GM23248 (cell line): Measurements from ENCODE around the gene TIAM2. TPM values are rescaled to one million over a fixed set of nuclear protein-coding genes. Genes with fewer than 3 reads are reported as not detected.

Source experiments
- DNase-seq: peaks from one replicate; pipeline ENCODE4 v3.0.0-alpha.2; 2015
- H2AFZ ChIP-seq: fragments of 200-600 bp; sonication (generic); 2 replicates; pipeline ENCODE4 v1.6.1; 2016; ENCODE audit warnings: antibody characterized with exemption
- H3F3A ChIP-seq: fragments of 200-600 bp; sonication (generic); 2 replicates; pipeline ENCODE4 v1.6.1; 2016; ENCODE audit warnings: mild to moderate bottlenecking, antibody characterized with exemption, mixed run types; ENCODE audit not compliant: insufficient read depth
- H3K27ac ChIP-seq: fragments of 200-600 bp; sonication (generic); 2 replicates; pipeline ENCODE4 v1.5.1; 2016; ENCODE audit warnings: mild to moderate bottlenecking
- H3K27me3 ChIP-seq: fragments of 200-600 bp; sonication (generic); replicated peaks from 2 replicates; pipeline ENCODE4 v1.6.1; 2016; ENCODE audit warnings: mild to moderate bottlenecking; ENCODE audit not compliant: insufficient read depth
- H3K36me3 ChIP-seq: fragments of 200-600 bp; sonication (generic); 2 replicates; pipeline ENCODE4 v1.6.1; 2016; ENCODE audit warnings: low read depth, mild to moderate bottlenecking
- H3K4me1 ChIP-seq: fragments of 200-600 bp; sonication (generic); 2 replicates; pipeline ENCODE4 v1.6.1; 2016; ENCODE audit warnings: mild to moderate bottlenecking; ENCODE audit not compliant: insufficient read depth
- H3K4me2 ChIP-seq: fragments of 200-600 bp; sonication (generic); one replicate; pipeline ENCODE4 v1.6.1; 2016; ENCODE audit warnings: mild to moderate bottlenecking; ENCODE audit not compliant: unreplicated experiment
- H3K4me3 ChIP-seq: fragments of 200-600 bp; sonication (generic); 2 replicates; pipeline ENCODE4 v1.5.1; 2016; ENCODE audit warnings: mild to moderate bottlenecking
- H3K79me2 ChIP-seq: fragments of 200-600 bp; sonication (generic); 2 replicates; pipeline ENCODE4 v1.6.1; 2016; ENCODE audit warnings: mild to moderate bottlenecking; ENCODE audit not compliant: insufficient read depth
- H3K9ac ChIP-seq: fragments of 200-600 bp; sonication (generic); 2 replicates; pipeline ENCODE4 v1.6.1; 2016; ENCODE audit warnings: mild to moderate bottlenecking
- H3K9me2 ChIP-seq: fragments of 200-600 bp; sonication (generic); 2 replicates; pipeline ENCODE4 v1.6.1; 2016; ENCODE audit warnings: mixed run types, mild to moderate bottlenecking, moderate library complexity; ENCODE audit not compliant: insufficient read depth
- H3K9me3 ChIP-seq: fragments of 200-600 bp; sonication (generic); one replicate; pipeline ENCODE4 v1.6.1; 2017; ENCODE audit warnings: low read depth
- H4K20me1 ChIP-seq: fragments of 200-600 bp; sonication (generic); 2 replicates; pipeline ENCODE4 v1.6.0; 2016; ENCODE audit not compliant: insufficient read depth
- EZH2 ChIP-seq: fragments of 200-600 bp; sonication (generic); IDR thresholded peaks from 2 replicates; pipeline ENCODE4 v1.6.1; 2018; ENCODE audit warnings: antibody characterized with exemption, mild to moderate bottlenecking; ENCODE audit not compliant: insufficient read depth, poor library complexity, severe bottlenecking
- EZH2phosphoT487 ChIP-seq: fragments of 200-600 bp; sonication (generic); IDR thresholded peaks from 2 replicates; pipeline ENCODE4 v1.6.1; 2018; ENCODE audit warnings: antibody characterized with exemption, moderate library complexity, mild to moderate bottlenecking, low read depth; ENCODE audit not compliant: insufficient read depth
- WGBS, 2 experiments: methylation state at CpG; one replicate each; pipeline ENCODE4 v1.1.6; 2015 to 2017; ENCODE audit warnings: low lambda C conversion rate in 2 of 2, low coverage in 1 of 2; ENCODE audit errors: missing lambda C conversion rate in 2 of 2; 5-methylcytosine and 5-hydroxymethylcytosine counted together
- in situ Hi-C: fragments of 300-500 bp; cut with MboI; formaldehyde crosslinking; loops from 2 replicates; pipeline ENCODE4 v1.15.0; 2020
- polyA plus RNA-seq: library from polyadenylated mRNA; unstranded; fragments of >200 nt; fragmentation: Nextera tagmentation; extraction: Ambion mirVana; gene quantifications from 2 replicates; pipeline ENCODE4 v1.2.1, GENCODE V29; 2016
- total RNA-seq: library from RNA; depleted of rRNA; stranded (reverse); fragments of >200 nt; shearing (Covaris generic); gene quantifications from 2 replicates; pipeline ENCODE4 v1.2.3, GENCODE V29; 2014

Gene TIAM2
- total and polyA plus RNA-seq, 2 experiments from 2014 or later = 2.4 to 2.6 TPM

- peak overlapping the region; percentile 24 for H3K9ac ChIP-seq
- peak overlapping the region; percentile 51 for H3K4me2 ChIP-seq
- H4K20me1 ChIP-seq = no peaks in the 10 kb centered on the region
- WGBS, 2 experiments = 34 to 36% methylated on average over 7 of the region's 7 CpGs
- peak overlapping the region; percentile 56 for H3K27ac ChIP-seq
- in situ Hi-C loops = no loop called here
- no peak for TF ChIP-seq EZH2phosphoT487
- TF ChIP-seq EZH2 = no peak
- peaks cover 19% of the 10 kb centered on the region for H3K4me1 ChIP-seq
- H2AFZ ChIP-seq = no peak overlapping the region
- H3F3A ChIP-seq = peaks cover 16% of the 10 kb centered on the region
- H3K9me2 ChIP-seq = no peaks in the 10 kb centered on the region
- H3K9me3 ChIP-seq = no peaks in the 10 kb centered on the region
- no peaks in the 10 kb centered on the region for H3K27me3 ChIP-seq
- peak; percentile 51 for DNase-seq
- H3K36me3 ChIP-seq = no peaks in the 10 kb centered on the region
- peak overlapping the region; percentile 35 for H3K4me3 ChIP-seq
- no peaks in the 10 kb centered on the region for H3K79me2 ChIP-seq
Measured at GRCh38 chr6:155171747-155172449, 176.8 kb downstream of the TIAM2 start.

- Histone ChIP-seq H3K4me3 (no peak overlapping the region), H3K9me2 (no peaks in the 10 kb centered on the region), H3K27ac (no peak overlapping the region), H3K9ac (no peak overlapping the region), H3K4me1 (peaks cover 19% of the 10 kb centered on the region), H3K27me3 (no peaks in the 10 kb centered on the region), H2AFZ (no peak overlapping the region), H3K4me2 (no peak overlapping the region), H3K79me2 (no peaks in the 10 kb centered on the region), H3K36me3 (no peaks in the 10 kb centered on the region), H3K9me3 (no peaks in the 10 kb centered on the region), H3F3A (peaks cover 16% of the 10 kb centered on the region), H4K20me1 (no peaks in the 10 kb centered on the region)
- 87 to 92% methylated on average over 5 of the region's 5 CpGs for WGBS, 2 experiments
- no peak for TF ChIP-seq EZH2
- TF ChIP-seq EZH2phosphoT487 = no peak
- no peak for DNase-seq
- in situ Hi-C loops = no loop called here
Measured at GRCh38 chr6:155173488-155173887, 178.4 kb downstream of the TIAM2 start.

GRCh38 chr6:155174576-155175211, 179.6 kb downstream of the TIAM2 start:
- Histone ChIP-seq H3K79me2 (no peaks in the 10 kb centered on the region), H3K9ac (no peak overlapping the region), H4K20me1 (no peaks in the 10 kb centered on the region), H3K4me3 (no peak overlapping the region), H3K4me2 (no peak overlapping the region), H3K36me3 (no peaks in the 10 kb centered on the region), H2AFZ (no peak overlapping the region), H3K9me2 (no peaks in the 10 kb centered on the region), H3K27ac (no peak overlapping the region), H3K9me3 (no peaks in the 10 kb centered on the region), H3K27me3 (no peaks in the 10 kb centered on the region), H3F3A (peaks cover 16% of the 10 kb centered on the region), H3K4me1 (peaks cover 19% of the 10 kb centered on the region)
- 29% methylated on average over 12 of the region's 12 CpGs for WGBS, 2 experiments
- DNase-seq = peak; percentile 90
- in situ Hi-C loops = loop anchor here (5.0 kb wide), 2 partner anchors 73 to 247 kb away; no protein-coding TSS in a partner anchor
- no peak for TF ChIP-seq EZH2phosphoT487
- TF ChIP-seq EZH2 = no peak

GRCh38 chr6:155177363-155177961, 182.3 kb downstream of the TIAM2 start:
- Histone ChIP-seq H3K27me3 (no peaks in the 10 kb centered on the region), H3K4me3 (no peak overlapping the region), H3K9me3 (no peaks in the 10 kb centered on the region), H4K20me1 (no peaks in the 10 kb centered on the region), H3K36me3 (no peaks in the 10 kb centered on the region), H3K27ac (no peak overlapping the region), H3F3A (no peaks in the 10 kb centered on the region), H3K9ac (no peak overlapping the region), H3K4me1 (no peaks in the 10 kb centered on the region), H3K9me2 (no peaks in the 10 kb centered on the region), H2AFZ (no peak overlapping the region), H3K79me2 (no peaks in the 10 kb centered on the region), H3K4me2 (no peak overlapping the region)
- in situ Hi-C loops = loop anchor here (5.0 kb wide), 2 partner anchors 70 to 250 kb away; no protein-coding TSS in a partner anchor
- 87% methylated on average over 4 of the region's 4 CpGs for WGBS, 2 experiments
- peak; percentile 78 for DNase-seq
- TF ChIP-seq EZH2 = no peak
